Natural killer cell treated with Interleukin-12 subunit alpha and Interleukin-12 subunit beta and Interleukin-15 and Interleukin-18, amount 100 ng/mL, for 72 hours (primary cell): ENCODE results near the gene UBXN10. TPM values are rescaled to one million over a fixed set of nuclear protein-coding genes. Genes with fewer than 3 reads are reported as not detected.

Source experiments
- ATAC-seq, 2 donors: fragments of 150-1000 bp; cut with Tn5 transposase in 1 of 2; sonication (Bioruptor Pico), chemical (Tn5 transposase) in 1 of 2; 2 replicates each; pipeline ENCODE4 v1.10.0; 2021
- DNase-seq: peaks from one replicate; pipeline ENCODE4 v3.0.0; 2022; ENCODE audit warnings: low spot score
- H3K27ac Mint-ChIP-seq, 2 donors: 1 replicate in 1 of 2; 2 replicates in 1 of 2; pipeline ENCODE4 v1.8.0; 2022; ENCODE audit warnings: mixed read lengths in 2 of 2, mild to moderate bottlenecking in 1 of 2, moderate library complexity in 1 of 2
- H3K27me3 Mint-ChIP-seq, 2 donors: 1 replicate in 1 of 2; 2 replicates in 1 of 2; pipeline ENCODE4 v1.8.0; 2022; ENCODE audit warnings: mixed read lengths in 2 of 2
- H3K36me3 Mint-ChIP-seq: one replicate; pipeline ENCODE4 v1.8.0; 2022; ENCODE audit warnings: mixed read lengths
- H3K4me1 Mint-ChIP-seq, 2 donors: 1 replicate in 1 of 2; 2 replicates in 1 of 2; pipeline ENCODE4 v1.8.0; 2022; ENCODE audit warnings: low read depth in 2 of 2, mixed read lengths in 2 of 2, mild to moderate bottlenecking in 1 of 2
- H3K4me3 Mint-ChIP-seq: one replicate; pipeline ENCODE4 v1.8.0; 2022; ENCODE audit warnings: mixed read lengths
- H3K9me3 Mint-ChIP-seq: 2 replicates; pipeline ENCODE4 v1.8.0; 2022; ENCODE audit warnings: mixed read lengths
- total RNA-seq, 2 donors: library from RNA; stranded (reverse); gene quantifications; one replicate each; pipeline ENCODE4 v1.2.3, GENCODE V29; 2022

The UBXN10 gene
- total RNA-seq, 2 donors from 2014 or later = 0.26 to 0.56 TPM

- H3K4me1 Mint-ChIP-seq = peaks cover 5 to 7% of the 10 kb centered on the region in 2 donors
- no peaks in the 10 kb centered on the region for H3K36me3 Mint-ChIP-seq
- no peak overlapping the region for H3K4me3 Mint-ChIP-seq
- H3K9me3 Mint-ChIP-seq = no peaks in the 10 kb centered on the region
- no peak overlapping the region for H3K27ac Mint-ChIP-seq
- H3K27me3 Mint-ChIP-seq = no peaks in the 10 kb centered on the region
- ATAC-seq (no peak), DNase-seq (no peak)
Observed at GRCh38 chr1:20147846-20148570, 37.9 kb upstream of the UBXN10 start.

GRCh38 chr1:20148571-20149500 lies 37.1 kb upstream of the UBXN10 start:
- no peak for ATAC-seq
- DNase-seq = peak; percentile 47
- Mint-ChIP-seq H3K9me3 (no peaks in the 10 kb centered on the region), H3K27me3 (no peaks in the 10 kb centered on the region), H3K27ac (no peak overlapping the region), H3K36me3 (no peaks in the 10 kb centered on the region), H3K4me3 (no peak overlapping the region), H3K4me1 (peaks cover 5 to 7% of the 10 kb centered on the region in 2 donors)

GRCh38 chr1:20149601-20150325 lies 36.1 kb upstream of the UBXN10 start:
- no peaks in the 10 kb centered on the region for H3K36me3 Mint-ChIP-seq
- peak; percentile 22 for DNase-seq
- ATAC-seq = no peak
- H3K27me3 Mint-ChIP-seq = no peaks in the 10 kb centered on the region
- H3K27ac Mint-ChIP-seq = no peak overlapping the region
- H3K4me1 Mint-ChIP-seq = peaks cover 10 to 13% of the 10 kb centered on the region in 2 donors
- H3K9me3 Mint-ChIP-seq = no peaks in the 10 kb centered on the region
- H3K4me3 Mint-ChIP-seq = no peak overlapping the region

- ATAC-seq (no peak), DNase-seq (peak; percentile 51)
- no peaks in the 10 kb centered on the region for H3K9me3 Mint-ChIP-seq
- peaks cover 13 to 14% of the 10 kb centered on the region in 2 donors for H3K4me1 Mint-ChIP-seq
- H3K36me3 Mint-ChIP-seq = no peaks in the 10 kb centered on the region
- no peak overlapping the region for H3K27ac Mint-ChIP-seq
- H3K27me3 Mint-ChIP-seq = no peaks in the 10 kb centered on the region
- no peak overlapping the region for H3K4me3 Mint-ChIP-seq
Observed at GRCh38 chr1:20150326-20150705, 35.6 kb upstream of the UBXN10 start.

- ATAC-seq = no peak
- no peak overlapping the region for H3K27ac Mint-ChIP-seq
- H3K27me3 Mint-ChIP-seq = no peaks in the 10 kb centered on the region
Observed at GRCh38 chr1:20150969-20151368, 34.9 kb upstream of the UBXN10 start.

GRCh38 chr1:20151906-20152598 lies 33.8 kb upstream of the UBXN10 start:
- peak; percentile 85 to 88 for ATAC-seq
- no peak overlapping the region for H3K27ac Mint-ChIP-seq
- H3K4me1 Mint-ChIP-seq = peaks cover 13 to 14% of the 10 kb centered on the region in 2 donors
- H3K4me3 Mint-ChIP-seq = peak overlapping the region; percentile 73
- H3K36me3 Mint-ChIP-seq = no peaks in the 10 kb centered on the region
- no peaks in the 10 kb centered on the region for H3K27me3 Mint-ChIP-seq
- DNase-seq = peak; percentile 83
- no peaks in the 10 kb centered on the region for H3K9me3 Mint-ChIP-seq

More at GRCh38 chr1:20150969-20151368, 34.9 kb upstream of the UBXN10 start:
- peak; percentile 13 for DNase-seq
- Mint-ChIP-seq H3K36me3 (no peaks in the 10 kb centered on the region), H3K9me3 (no peaks in the 10 kb centered on the region), H3K4me1 (peaks cover 13 to 14% of the 10 kb centered on the region in 2 donors), H3K4me3 (no peak overlapping the region)

GRCh38 chr1:20152599-20152930 lies 33.3 kb upstream of the UBXN10 start:
- Mint-ChIP-seq H3K36me3 (no peaks in the 10 kb centered on the region), H3K27ac (no peak overlapping the region), H3K4me3 (peak overlapping the region; percentile 73), H3K4me1 (peaks cover 13 to 14% of the 10 kb centered on the region in 2 donors), H3K9me3 (no peaks in the 10 kb centered on the region), H3K27me3 (no peaks in the 10 kb centered on the region)
- ATAC-seq (peak; percentile 22 to 26), DNase-seq (no peak)

- no peak overlapping the region for H3K27ac Mint-ChIP-seq
- H3K27me3 Mint-ChIP-seq = no peaks in the 10 kb centered on the region
- H3K36me3 Mint-ChIP-seq = no peaks in the 10 kb centered on the region
- no peaks in the 10 kb centered on the region for H3K9me3 Mint-ChIP-seq
- no peak for DNase-seq
- no peak overlapping the region for H3K4me3 Mint-ChIP-seq
- peaks cover 13 to 14% of the 10 kb centered on the region in 2 donors for H3K4me1 Mint-ChIP-seq
- no peak for ATAC-seq
Observed at GRCh38 chr1:20153000-20153418, 32.9 kb upstream of the UBXN10 start.

GRCh38 chr1:20154301-20154831 lies 31.5 kb upstream of the UBXN10 start:
- no peaks in the 10 kb centered on the region for H3K27me3 Mint-ChIP-seq
- no peaks in the 10 kb centered on the region for H3K36me3 Mint-ChIP-seq
- no peak for ATAC-seq
- H3K4me1 Mint-ChIP-seq = peaks cover 13 to 14% of the 10 kb centered on the region in 2 donors
- H3K27ac Mint-ChIP-seq = peak overlapping the region in 1 of 2 donors; percentile 9
- peak overlapping the region; percentile 18 for H3K4me3 Mint-ChIP-seq
- no peaks in the 10 kb centered on the region for H3K9me3 Mint-ChIP-seq
- DNase-seq = no peak

- no peak for DNase-seq
- Mint-ChIP-seq H3K27me3 (no peaks in the 10 kb centered on the region), H3K9me3 (peaks cover 3% of the 10 kb centered on the region), H3K27ac (no peak overlapping the region), H3K4me3 (no peak overlapping the region), H3K4me1 (peaks cover 8 to 9% of the 10 kb centered on the region in 2 donors), H3K36me3 (peaks cover 10% of the 10 kb centered on the region)
- no peak for ATAC-seq
Observed at GRCh38 chr1:20158358-20159070, 27.4 kb upstream of the UBXN10 start.

- H3K27me3 Mint-ChIP-seq = peaks cover 4% of the 10 kb centered on the region in 2 donors
- H3K9me3 Mint-ChIP-seq = peaks cover 7% of the 10 kb centered on the region
- H3K36me3 Mint-ChIP-seq = peaks cover 14% of the 10 kb centered on the region
- DNase-seq (no peak), ATAC-seq (no peak)
- H3K4me1 Mint-ChIP-seq = peaks cover 0 to under 1% of the 10 kb centered on the region in 2 donors
- no peak overlapping the region for H3K27ac Mint-ChIP-seq
- H3K4me3 Mint-ChIP-seq = no peak overlapping the region
Observed at GRCh38 chr1:20160034-20160433, 25.9 kb upstream of the UBXN10 start.

- Mint-ChIP-seq H3K36me3 (peaks cover 15% of the 10 kb centered on the region), H3K4me1 (peaks cover 0 to 4% of the 10 kb centered on the region in 2 donors), H3K4me3 (no peak overlapping the region), H3K27ac (no peak overlapping the region), H3K27me3 (peaks cover 14 to 15% of the 10 kb centered on the region in 2 donors), H3K9me3 (peaks cover 11% of the 10 kb centered on the region)
- no peak for ATAC-seq
- no peak for DNase-seq
Observed at GRCh38 chr1:20164694-20165202, 21.1 kb upstream of the UBXN10 start.
